ENCODE data around the gene COPS9.

Gene COPS9

GRCh38 chr2:240105982-240106381, 30.1 kb downstream of the COPS9 start:
- DNase-seq = no peak

- DNase-seq = no peak
Measured at GRCh38 chr2:240103136-240103535, 33.0 kb downstream of the COPS9 start.

- DNase-seq = no peak
Measured at GRCh38 chr2:240098349-240098748, 37.8 kb downstream of the COPS9 start.

GRCh38 chr2:240095556-240096523, 40.3 kb downstream of the COPS9 start:
- DNase-seq = no peak

GRCh38 chr2:240089306-240089705, 46.8 kb downstream of the COPS9 start:
- DNase-seq = no peak

- DNase-seq = no peak
Measured at GRCh38 chr2:240086563-240086962, 49.5 kb downstream of the COPS9 start.

Measured in stimulated activated naive CD4-positive, alpha-beta T cell (primary cell).